HCT116 (cell line): ENCODE results near the gene RABGAP1. TPM values are rescaled to one million over a fixed set of nuclear protein-coding genes. Genes with fewer than 3 reads are reported as not detected.

Experiments
- ATAC-seq: fragments of 200-7000 bp; cut with Tn5 transposase; 2 replicates; pipeline ENCODE4 v1.9.1; 2020; ENCODE audit warnings: mild to moderate bottlenecking, moderate library complexity
- BruUV-seq: library from RNA; stranded (reverse); fragments of 400-500 nt; replicated peaks from 2 replicates; lab custom pipeline; 2021; lab: Mats Ljungman, UMichigan
- CTCF ChIA-PET: fragments of 300-600 bp; sonication (Branson Sonifier 250); formaldehyde crosslinking; loops from one replicate; lab custom pipeline; 2021; ENCODE audit warnings: antibody characterized with exemption; lab: Charles Lee
- POLR2A ChIA-PET: fragments of 300-600, 350-600 bp; sonication (Branson Sonifier 250); formaldehyde crosslinking; loops from one replicate; lab custom pipeline; 2021; ENCODE audit warnings: antibody characterized with exemption; lab: Charles Lee
- RAD21 ChIA-PET, 2 experiments: fragments of 300-600 bp; sonication (Branson Sonifier 250); formaldehyde crosslinking; loops; one replicate each; lab custom pipeline; 2023; ENCODE audit warnings: low total read pairs in 2 of 2; ENCODE audit not compliant: uncharacterized antibody in 2 of 2, unreplicated experiment in 2 of 2, low non-redundant PET in 1 of 2; lab: Charles Lee
- DNase-seq: peaks from one replicate; pipeline ENCODE4 v3.0.0-alpha.2; 2010; ENCODE audit warnings: low read depth, low spot score
- H2AFZ ChIP-seq: fragments of 200-600 bp; shearing (Covaris generic), sonication (generic); 2 replicates; pipeline ENCODE4 v1.6.1; 2017; ENCODE audit warnings: low read depth, mixed run types, mixed read lengths, antibody characterized with exemption, low read length; ENCODE audit not compliant: poor library complexity, severe bottlenecking
- H3K27ac ChIP-seq: 2 replicates; pipeline ENCODE4 v1.5.1; 2012; ENCODE audit warnings: low read depth, low read length
- H3K27me3 ChIP-seq: fragments of 200-600 bp; sonication (generic); 2 replicates; pipeline ENCODE4 v1.6.1; 2016; ENCODE audit warnings: mixed run types, low read length, mixed read lengths; ENCODE audit not compliant: insufficient read depth
- H3K36me3 ChIP-seq, 2 experiments: fragments of 200-500 bp in 1 of 2; fragments of 200-600 bp in 1 of 2; sonication (Bioruptor generic) in 1 of 2; sonication (generic) in 1 of 2; 2 replicates each; pipeline versions ENCODE4 v1.5.1 to v1.6.1; 2014 to 2016; ENCODE audit warnings: low read length in 2 of 2, inconsistent platforms in 1 of 2, mixed read lengths in 1 of 2, mixed run types in 1 of 2; ENCODE audit not compliant: insufficient read depth in 2 of 2, control insufficient read depth in 1 of 2
- H3K4me1 ChIP-seq, 2 experiments: fragments of 200-600 bp in 1 of 2; sonication (generic) in 1 of 2; 2 replicates each; pipeline versions ENCODE4 v1.5.1 to v1.6.1; 2012 to 2017; ENCODE audit warnings: low read length in 2 of 2, inconsistent platforms in 1 of 2, mild to moderate bottlenecking in 1 of 2, mixed read lengths in 1 of 2, mixed run types in 1 of 2, moderate library complexity in 1 of 2; ENCODE audit not compliant: insufficient read depth in 2 of 2, control insufficient read depth in 1 of 2
- H3K4me2 ChIP-seq: fragments of 200-600 bp; sonication (generic); 2 replicates; pipeline ENCODE4 v1.6.1; 2017; ENCODE audit warnings: mixed run types, low read length, mixed read lengths
- H3K4me3 ChIP-seq, 2 experiments: fragments of 200-600 bp in 1 of 2; sonication (generic) in 1 of 2; replicated peaks in 1 of 2; 2 replicates each; pipeline ENCODE4 v1.5.1; 2011 to 2016; ENCODE audit warnings: low read length in 2 of 2, control low read depth in 1 of 2, low read depth in 1 of 2, mild to moderate bottlenecking in 1 of 2, mixed read lengths in 1 of 2, mixed run types in 1 of 2
- H3K79me2 ChIP-seq: fragments of 200-600 bp; sonication (generic); 2 replicates; pipeline ENCODE4 v1.6.1; 2017; ENCODE audit warnings: mild to moderate bottlenecking, mixed run types, low read length, moderate library complexity, mixed read lengths; ENCODE audit not compliant: insufficient read depth
- H3K9ac ChIP-seq: fragments of 200-600 bp; sonication (generic); 2 replicates; pipeline ENCODE4 v1.6.1; 2016; ENCODE audit warnings: low read length, mixed read lengths
- H3K9me2 ChIP-seq: fragments of 200-600 bp; sonication (generic), shearing (Covaris generic); 2 replicates; pipeline ENCODE4 v1.6.1; 2017; ENCODE audit warnings: mixed run types, mild to moderate bottlenecking, moderate library complexity; ENCODE audit not compliant: insufficient read depth
- H3K9me3 ChIP-seq, 2 experiments: fragments of 200-500 bp in 1 of 2; fragments of 200-600 bp in 1 of 2; sonication (Bioruptor generic) in 1 of 2; sonication (generic) in 1 of 2; 2 replicates each; pipeline ENCODE4 v1.6.1; 2014 to 2017; ENCODE audit warnings: low read length in 2 of 2, mixed read lengths in 2 of 2, inconsistent platforms in 1 of 2, low read depth in 1 of 2, mild to moderate bottlenecking in 1 of 2, mixed run types in 1 of 2, moderate library complexity in 1 of 2; ENCODE audit not compliant: control insufficient read depth in 1 of 2, insufficient read depth in 1 of 2
- H4K20me1 ChIP-seq: fragments of 200-600 bp; sonication (generic), shearing (Covaris generic); 2 replicates; pipeline ENCODE4 v1.6.1; 2017; ENCODE audit warnings: mixed run types, mild to moderate bottlenecking, moderate library complexity; ENCODE audit not compliant: insufficient read depth
- CEBPB ChIP-seq: IDR thresholded peaks from 2 replicates; pipeline ENCODE4 v1.6.1; 2012; ENCODE audit warnings: low read depth
- EGR1 ChIP-seq: IDR thresholded peaks from 2 replicates; pipeline ENCODE4 v1.6.1; 2012; ENCODE audit warnings: low read depth
- EZH2phosphoT487 ChIP-seq: fragments of 200-600 bp; IDR thresholded peaks from 2 replicates; pipeline ENCODE4 v1.6.1; 2018; ENCODE audit warnings: antibody characterized with exemption, borderline replicate concordance
- JUND ChIP-seq: IDR thresholded peaks from 2 replicates; pipeline ENCODE4 v1.6.1; 2012
- POLR2A ChIP-seq: IDR thresholded peaks from 2 replicates; pipeline ENCODE4 v1.7.0; 2011; ENCODE audit warnings: borderline replicate concordance; ENCODE audit not compliant: insufficient read depth, insufficient read length; ENCODE audit errors: extremely low read depth
- POLR2AphosphoS5 ChIP-seq: IDR thresholded peaks from 2 replicates; pipeline ENCODE4 v1.6.1; 2011; ENCODE audit warnings: mild to moderate bottlenecking, low read depth, low read length, moderate library complexity
- RAD21 ChIP-seq: IDR thresholded peaks from 2 replicates; pipeline ENCODE4 v1.6.1; 2012; ENCODE audit warnings: low read depth, mild to moderate bottlenecking
- SIN3A ChIP-seq: IDR thresholded peaks from 2 replicates; pipeline ENCODE4 v1.6.1; 2012; ENCODE audit warnings: low read depth
- SP1 ChIP-seq: IDR thresholded peaks from 2 replicates; pipeline ENCODE4 v1.6.1; 2012; ENCODE audit warnings: low read depth
- SRF ChIP-seq: IDR thresholded peaks from 2 replicates; pipeline ENCODE4 v1.6.1; 2012; ENCODE audit warnings: low read depth
- TCF7L2 ChIP-seq: IDR thresholded peaks from 2 replicates; pipeline ENCODE4 v1.7.0; 2011; ENCODE audit warnings: borderline replicate concordance, inconsistent platforms; ENCODE audit not compliant: insufficient read depth, insufficient read length; ENCODE audit errors: extremely low read depth
- ZFX ChIP-seq: fragments of 450-650 bp; IDR thresholded peaks from 2 replicates; pipeline ENCODE4 v1.6.1; 2017
- intact Hi-C: fragments of 100-400 bp; cut with micrococcal nuclease; formaldehyde crosslinking; loops from 2 replicates; pipeline ENCODE4 v1.10.0; 2022
- total RNA-seq: library from RNA; stranded (reverse); gene quantifications from one replicate; pipeline ENCODE4 v1.2.1, GENCODE V29; 2021; ENCODE audit not compliant: unreplicated experiment
- TF ChIP-seq, protein P1 (sequence below): IDR thresholded peaks from 2 replicates; pipeline ENCODE4 v1.6.1; 2011; ENCODE audit warnings: mild to moderate bottlenecking, low read length, moderate library complexity; ENCODE audit not compliant: insufficient replicate concordance; ENCODE audit errors: extremely low read depth
- TF ChIP-seq, protein P2 (sequence below): IDR thresholded peaks from 2 replicates; pipeline ENCODE4 v1.6.1; 2012

The RABGAP1 gene
- total RNA-seq, 1 experiment from 2014 or later = 29.7 TPM

DNA sequence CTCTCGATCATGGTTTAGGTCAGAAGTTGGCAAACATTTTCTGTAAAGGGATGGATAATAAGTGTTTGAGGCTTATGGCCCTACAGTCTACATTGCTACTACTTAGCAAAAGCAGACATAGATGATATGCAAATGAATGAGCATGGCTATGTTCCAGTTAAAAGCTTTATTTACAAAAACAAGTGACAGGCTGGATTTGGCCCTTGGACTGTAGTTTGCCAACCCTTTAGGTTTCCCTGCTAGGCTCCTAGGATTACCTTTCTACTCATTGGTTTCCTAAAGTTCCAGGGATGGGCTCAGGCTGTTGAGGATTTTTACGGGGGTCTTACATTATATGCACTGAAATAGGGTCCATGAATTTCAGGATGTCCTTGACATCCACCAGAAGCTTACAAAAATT is 150.1 kb downstream of the RABGAP1 start:
- Histone ChIP-seq H3K79me2 (no peaks in the 10 kb centered on the region), H3K9me2 (no peaks in the 10 kb centered on the region), H3K27me3 (no peaks in the 10 kb centered on the region), H3K4me2 (no peak overlapping the region), H3K9ac (no peak overlapping the region), H3K4me3 (no peak overlapping the region), H3K36me3 (peaks cover 9 to 10% of the 10 kb centered on the region in 2 experiments), H2AFZ (no peak overlapping the region), H3K9me3 (no peaks in the 10 kb centered on the region), H3K4me1 (no peaks in the 10 kb centered on the region), H4K20me1 (no peaks in the 10 kb centered on the region), H3K27ac (no peak overlapping the region)
- ATAC-seq (no peak), DNase-seq (no peak)
- ChIA-PET RAD21 (no interaction called here), CTCF (interaction anchor here (0.6 to 1.4 kb wide), 2 partner anchors 12 to 23 kb away, joined by 3 to 4 read pairs; no protein-coding TSS in a partner anchor), POLR2A (no interaction called here)
- TF ChIP-seq SP1 (no peak), TCF7L2 (no peak), SIN3A (no peak), RAD21 (no peak), SRF (no peak), EZH2phosphoT487 (no peak), ZFX (no peak), JUND (no peak), EGR1 (no peak), POLR2AphosphoS5 (no peak), CEBPB (no peak), POLR2A (no peak)
- TF ChIP-seq, protein P1, sequence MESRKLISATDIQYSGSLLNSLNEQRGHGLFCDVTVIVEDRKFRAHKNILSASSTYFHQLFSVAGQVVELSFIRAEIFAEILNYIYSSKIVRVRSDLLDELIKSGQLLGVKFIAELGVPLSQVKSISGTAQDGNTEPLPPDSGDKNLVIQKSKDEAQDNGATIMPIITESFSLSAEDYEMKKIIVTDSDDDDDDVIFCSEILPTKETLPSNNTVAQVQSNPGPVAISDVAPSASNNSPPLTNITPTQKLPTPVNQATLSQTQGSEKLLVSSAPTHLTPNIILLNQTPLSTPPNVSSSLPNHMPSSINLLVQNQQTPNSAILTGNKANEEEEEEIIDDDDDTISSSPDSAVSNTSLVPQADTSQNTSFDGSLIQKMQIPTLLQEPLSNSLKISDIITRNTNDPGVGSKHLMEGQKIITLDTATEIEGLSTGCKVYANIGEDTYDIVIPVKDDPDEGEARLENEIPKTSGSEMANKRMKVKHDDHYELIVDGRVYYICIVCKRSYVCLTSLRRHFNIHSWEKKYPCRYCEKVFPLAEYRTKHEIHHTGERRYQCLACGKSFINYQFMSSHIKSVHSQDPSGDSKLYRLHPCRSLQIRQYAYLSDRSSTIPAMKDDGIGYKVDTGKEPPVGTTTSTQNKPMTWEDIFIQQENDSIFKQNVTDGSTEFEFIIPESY = no peak
- TF ChIP-seq, protein P2, sequence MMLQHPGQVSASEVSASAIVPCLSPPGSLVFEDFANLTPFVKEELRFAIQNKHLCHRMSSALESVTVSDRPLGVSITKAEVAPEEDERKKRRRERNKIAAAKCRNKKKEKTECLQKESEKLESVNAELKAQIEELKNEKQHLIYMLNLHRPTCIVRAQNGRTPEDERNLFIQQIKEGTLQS = no peak
- intact Hi-C loops = loop anchor here (5.0 kb wide), 1 partner anchor 141 kb away; no protein-coding TSS in a partner anchor
- no TSS peak for BruUV-seq
